Measurements from ENCODE around the gene TMEM233.
"Not testable (repeated sequence)": the region's sequence is repeated elsewhere in the genome, so short reads cannot be mapped to it uniquely, and the experiment has no call there.

The TMEM233 gene

GRCh38 chr12:119601877-119602733 is 8.5 kb downstream of the TMEM233 start:
- no peak for DNase-seq
- in situ Hi-C loops (cut with MboI; ENCODE audit: low pct_unique_long_range_greater_than_20kb, low sequenced_read_pairs): no loop called here

DNA sequence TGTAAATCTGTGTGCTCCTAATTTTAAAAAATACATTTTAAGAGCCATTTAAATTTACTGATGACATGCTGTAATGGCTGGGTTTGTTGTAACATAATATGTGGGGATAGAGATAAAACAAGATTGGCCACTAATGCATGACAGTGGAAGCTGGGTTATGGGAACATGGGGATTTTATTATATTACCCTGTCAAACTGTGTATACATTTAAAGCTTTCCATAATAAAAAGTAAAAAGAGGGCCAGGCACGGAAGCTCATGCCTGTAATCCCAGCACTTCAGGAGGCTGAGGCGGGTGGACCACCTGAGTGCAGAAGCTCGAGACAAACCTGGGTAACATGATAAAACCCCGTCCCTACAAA is 9.1 kb downstream of the TMEM233 start:
- in situ Hi-C loops (cut with MboI; ENCODE audit: low pct_unique_long_range_greater_than_20kb, low sequenced_read_pairs): no loop called here
- no peak for DNase-seq

DNA sequence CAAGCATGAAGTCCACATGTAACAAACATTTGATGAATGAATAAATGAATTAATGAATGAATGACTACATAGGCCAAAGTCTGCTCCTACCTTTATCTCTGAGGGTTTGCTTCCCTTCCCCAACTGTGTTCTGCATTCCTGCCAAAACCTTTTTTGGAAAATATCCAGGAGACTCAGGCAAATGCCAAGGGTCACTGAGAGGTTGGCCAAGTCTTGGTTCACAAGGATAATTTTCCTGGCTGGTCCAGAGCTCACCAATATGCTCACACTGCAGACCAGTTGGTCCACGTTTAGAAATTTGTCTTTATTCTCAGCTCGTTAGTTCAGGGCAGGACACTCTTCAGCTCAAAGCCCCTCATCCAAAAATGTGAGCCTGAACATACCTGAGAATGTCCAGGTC is 10.2 kb downstream of the TMEM233 start:
- in situ Hi-C loops (cut with MboI; ENCODE audit: low pct_unique_long_range_greater_than_20kb, low sequenced_read_pairs): no loop called here
- no peak for DNase-seq

- no peak for DNase-seq
- in situ Hi-C loops (cut with MboI; ENCODE audit: low pct_unique_long_range_greater_than_20kb, low sequenced_read_pairs): no loop called here
These were observed 15.8 kb downstream of the TMEM233 start for GRCh38 chr12:119609358-119609757.

GRCh38 chr12:119613319-119613936 is 19.9 kb downstream of the TMEM233 start:
- no peak for DNase-seq
- in situ Hi-C loops (cut with MboI; ENCODE audit: low pct_unique_long_range_greater_than_20kb, low sequenced_read_pairs): no loop called here

- no peak for DNase-seq
- in situ Hi-C loops (cut with MboI; ENCODE audit: low pct_unique_long_range_greater_than_20kb, low sequenced_read_pairs): no loop called here
These were observed 21.1 kb downstream of the TMEM233 start for GRCh38 chr12:119614705-119615104.

GRCh38 chr12:119615518-119616475 is 22.2 kb downstream of the TMEM233 start:
- in situ Hi-C loops (cut with MboI; ENCODE audit: low pct_unique_long_range_greater_than_20kb, low sequenced_read_pairs): no loop called here
- DNase-seq: no peak

GRCh38 chr12:119618328-119618896 is 24.8 kb downstream of the TMEM233 start:
- DNase-seq; in situ Hi-C loops (cut with MboI; ENCODE audit: low pct_unique_long_range_greater_than_20kb, low sequenced_read_pairs): not testable (repeated sequence)

GRCh38 chr12:119620490-119620889 is 26.9 kb downstream of the TMEM233 start:
- in situ Hi-C loops (cut with MboI; ENCODE audit: low pct_unique_long_range_greater_than_20kb, low sequenced_read_pairs): no loop called here
- DNase-seq: no peak

DNA sequence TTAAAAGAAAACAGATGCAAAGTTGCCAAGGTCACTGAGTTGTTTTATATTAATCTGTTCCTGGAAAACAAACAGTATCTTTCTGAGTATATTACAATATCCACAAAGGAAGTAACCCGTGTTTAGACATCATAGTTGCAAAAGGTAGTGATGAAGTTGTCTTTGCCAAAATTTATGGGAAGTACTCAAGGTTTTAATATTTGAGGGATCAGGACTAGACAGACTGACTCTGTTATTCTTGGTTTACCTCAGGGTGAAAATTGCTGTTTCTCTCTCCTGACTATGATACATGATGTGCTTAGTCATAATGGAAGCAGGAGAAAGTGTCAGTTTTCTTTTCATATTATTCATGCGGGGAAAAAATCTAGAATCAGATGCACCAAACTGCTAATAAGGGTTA is 28.3 kb downstream of the TMEM233 start:
- in situ Hi-C loops (cut with MboI; ENCODE audit: low pct_unique_long_range_greater_than_20kb, low sequenced_read_pairs): no loop called here

GRCh38 chr12:119624966-119625365 is 31.4 kb downstream of the TMEM233 start:
- peak; percentile 4 for DNase-seq
- in situ Hi-C loops (cut with MboI; ENCODE audit: low pct_unique_long_range_greater_than_20kb, low sequenced_read_pairs): no loop called here

More for the DNA sequence above, 28.3 kb downstream of the TMEM233 start:
- no peak for DNase-seq

- no peak for DNase-seq
- in situ Hi-C loops (cut with MboI; ENCODE audit: low pct_unique_long_range_greater_than_20kb, low sequenced_read_pairs): no loop called here
These were observed 33.6 kb downstream of the TMEM233 start for GRCh38 chr12:119627019-119627643.

- DNase-seq: no peak
- in situ Hi-C loops (cut with MboI; ENCODE audit: low pct_unique_long_range_greater_than_20kb, low sequenced_read_pairs): no loop called here
These were observed 34.1 kb downstream of the TMEM233 start for GRCh38 chr12:119627686-119628085.

DNA sequence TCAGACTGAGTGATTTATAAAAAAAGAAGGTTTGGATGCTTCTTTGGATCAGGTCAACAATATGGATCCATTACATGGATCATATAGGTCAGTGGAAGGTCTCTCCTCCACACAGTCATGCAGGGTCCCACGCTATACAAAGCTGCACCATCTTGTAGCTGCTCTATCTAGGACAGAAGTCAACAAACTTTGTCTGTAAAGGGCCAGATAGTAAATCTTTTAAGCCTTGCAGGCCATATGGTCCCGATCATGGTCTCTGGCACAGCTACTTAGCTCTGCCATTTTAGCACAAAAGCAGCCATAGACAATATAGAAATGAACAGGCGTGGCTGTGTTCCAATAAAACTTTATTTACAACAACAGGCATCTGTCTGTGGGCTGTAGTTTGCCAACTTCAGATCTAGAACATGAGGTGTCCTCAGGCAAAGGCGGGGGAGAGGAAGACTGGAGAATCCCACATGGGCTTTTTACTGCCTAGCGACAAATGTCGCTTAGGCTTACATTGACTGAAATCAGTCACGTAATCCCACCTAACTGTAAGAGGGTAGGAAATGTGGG is 36.7 kb downstream of the TMEM233 start:
- in situ Hi-C loops (cut with MboI; ENCODE audit: low pct_unique_long_range_greater_than_20kb, low sequenced_read_pairs): no loop called here
- no peak for DNase-seq

DNA sequence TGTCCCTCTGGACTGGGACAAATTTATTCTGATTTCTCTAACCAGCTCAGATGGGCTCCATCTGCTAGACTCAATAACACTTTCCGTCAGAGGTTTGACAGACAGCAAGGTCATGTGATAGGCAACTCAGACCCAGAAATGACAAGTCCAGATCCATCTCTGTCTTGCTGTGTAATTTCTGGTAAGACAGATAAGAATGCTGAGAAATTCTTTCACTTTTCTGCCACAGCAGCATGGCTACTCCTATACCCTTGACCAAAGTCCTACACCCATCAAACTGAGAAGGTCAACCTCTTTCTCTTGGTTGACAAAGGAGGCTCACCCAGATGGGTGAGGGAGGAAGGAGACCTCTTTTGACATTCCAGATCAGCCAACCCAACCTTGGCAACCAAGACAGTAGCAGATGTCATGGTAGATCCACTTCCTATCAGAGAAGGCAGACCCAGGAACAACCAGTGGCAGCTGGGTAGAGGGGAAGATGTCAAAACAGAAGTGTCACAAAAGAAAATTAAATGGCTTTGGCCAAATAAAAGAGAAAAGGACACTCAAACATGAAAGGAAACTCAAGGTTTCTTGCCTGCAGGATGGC is 37.5 kb downstream of the TMEM233 start:
- no peak for DNase-seq
- in situ Hi-C loops (cut with MboI; ENCODE audit: low pct_unique_long_range_greater_than_20kb, low sequenced_read_pairs): no loop called here

DNA sequence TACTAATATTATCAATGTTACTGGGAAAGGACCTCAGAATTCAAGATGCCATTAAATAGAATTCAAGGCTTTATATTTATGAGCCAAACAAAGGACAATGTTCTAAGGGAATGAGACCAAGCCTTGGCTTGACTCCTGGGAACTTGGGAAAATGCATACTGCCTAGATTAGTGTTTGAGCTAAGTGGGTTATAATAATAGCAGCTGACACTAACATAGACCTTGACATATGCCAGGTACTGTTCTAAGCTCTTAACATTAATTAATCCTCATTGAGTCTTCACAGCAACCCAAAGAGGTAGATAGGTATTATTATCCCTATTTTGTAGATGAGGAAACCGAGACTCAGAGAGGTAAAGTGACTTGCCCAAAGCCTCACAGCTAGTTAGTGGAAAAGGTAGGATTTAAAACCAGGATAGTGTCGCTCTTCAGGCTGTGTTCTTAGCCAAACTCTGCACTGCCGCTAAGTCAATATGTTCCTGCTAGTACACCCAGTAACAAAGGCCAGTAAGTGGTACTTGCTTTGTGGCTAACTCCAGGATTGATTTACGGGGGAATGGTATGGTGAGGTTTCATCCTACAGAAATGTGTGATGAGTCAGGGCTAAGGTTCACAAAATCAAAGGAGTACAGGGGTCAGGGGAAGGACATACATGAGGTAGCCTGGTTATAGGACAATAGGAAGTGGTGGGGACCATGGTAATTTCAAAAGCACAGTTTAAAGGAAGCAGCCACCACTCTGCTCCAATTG is 38.5 kb downstream of the TMEM233 start:
- no peak for DNase-seq
- in situ Hi-C loops (cut with MboI; ENCODE audit: low pct_unique_long_range_greater_than_20kb, low sequenced_read_pairs): no loop called here

GRCh38 chr12:119634743-119635142 is 41.2 kb downstream of the TMEM233 start:
- in situ Hi-C loops (cut with MboI; ENCODE audit: low pct_unique_long_range_greater_than_20kb, low sequenced_read_pairs): no loop called here
- no peak for DNase-seq

DNA sequence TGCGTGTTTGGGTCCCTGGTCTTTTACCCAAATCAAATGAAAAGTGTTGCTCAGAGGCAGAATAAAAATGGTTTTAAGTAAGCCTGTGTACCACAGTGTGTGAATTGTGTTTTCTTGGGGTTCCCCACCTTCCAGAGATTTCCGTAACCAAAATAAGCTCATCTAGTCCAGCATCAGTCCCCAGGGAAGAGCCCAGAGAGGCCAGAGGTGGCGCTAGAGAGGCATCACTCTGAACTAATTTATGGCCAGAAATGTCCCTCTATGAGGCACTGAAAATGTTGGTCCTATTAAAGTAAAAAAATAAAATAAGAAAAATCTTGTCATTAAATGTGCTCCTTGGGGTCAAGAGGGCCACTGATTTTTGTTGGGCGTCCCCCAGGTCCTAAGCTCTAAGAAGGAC is 49.4 kb downstream of the TMEM233 start:
- in situ Hi-C loops (cut with MboI; ENCODE audit: low pct_unique_long_range_greater_than_20kb, low sequenced_read_pairs): no loop called here
- no peak for DNase-seq
